IMR-90 (cell line): Measurements from ENCODE around the gene TNNI2.

Experiments
- BHLHE40 ChIP-seq: fragments of 150-350 bp; IDR thresholded peaks from 2 replicates; pipeline ENCODE4 v1.6.1; 2016; ENCODE audit warnings: mild to moderate bottlenecking, low read depth, low read length
- CEBPB ChIP-seq: IDR thresholded peaks from 2 replicates; pipeline ENCODE4 v1.6.1; 2012; ENCODE audit warnings: low read depth, low read length, improper control_type of control experiment
- ELK1 ChIP-seq: fragments of 150-350 bp; IDR thresholded peaks from 2 replicates; pipeline ENCODE4 v1.6.1; 2016; ENCODE audit warnings: low read depth, mild to moderate bottlenecking, low read length, moderate library complexity, borderline replicate concordance
- FOS ChIP-seq: fragments of 150-350 bp; IDR thresholded peaks from 2 replicates; pipeline ENCODE4 v1.6.1; 2016; ENCODE audit warnings: low read depth, low read length
- MAFK ChIP-seq: IDR thresholded peaks from 2 replicates; pipeline ENCODE4 v1.6.1; 2012; ENCODE audit warnings: low read depth, low read length, improper control_type of control experiment
- MXI1 ChIP-seq: IDR thresholded peaks from 2 replicates; pipeline ENCODE4 v1.6.1; 2012; ENCODE audit warnings: low read depth, mild to moderate bottlenecking, low read length, moderate library complexity, borderline replicate concordance
- POLR2A ChIP-seq: IDR thresholded peaks from 2 replicates; pipeline ENCODE4 v1.6.1; 2012; ENCODE audit warnings: mild to moderate bottlenecking, low read depth, low read length
- RAD21 ChIP-seq: IDR thresholded peaks from 2 replicates; pipeline ENCODE4 v1.6.1; 2012; ENCODE audit warnings: low read length, improper control_type of control experiment
- RCOR1 ChIP-seq: IDR thresholded peaks from 2 replicates; pipeline ENCODE4 v1.6.1; 2012; ENCODE audit warnings: mild to moderate bottlenecking, low read length, improper control_type of control experiment; ENCODE audit not compliant: insufficient replicate concordance
- RFX5 ChIP-seq: IDR thresholded peaks from 2 replicates; pipeline ENCODE4 v1.8.0; 2012; ENCODE audit warnings: low read depth, mild to moderate bottlenecking, low read length, moderate library complexity
- SMC3 ChIP-seq: fragments of 150-350 bp; IDR thresholded peaks from 2 replicates; pipeline ENCODE4 v1.6.1; 2016; ENCODE audit warnings: low read depth, mild to moderate bottlenecking, antibody characterized with exemption, low read length, moderate library complexity
- TF ChIP-seq, protein P1 (sequence below): conservative IDR thresholded peaks from 2 replicates; pipeline ENCODE4 v1.5.1; 2012; ENCODE audit warnings: mild to moderate bottlenecking, low read depth, low read length, improper control_type of control experiment

- no peak for TF ChIP-seq RFX5
- TF ChIP-seq, protein P1, sequence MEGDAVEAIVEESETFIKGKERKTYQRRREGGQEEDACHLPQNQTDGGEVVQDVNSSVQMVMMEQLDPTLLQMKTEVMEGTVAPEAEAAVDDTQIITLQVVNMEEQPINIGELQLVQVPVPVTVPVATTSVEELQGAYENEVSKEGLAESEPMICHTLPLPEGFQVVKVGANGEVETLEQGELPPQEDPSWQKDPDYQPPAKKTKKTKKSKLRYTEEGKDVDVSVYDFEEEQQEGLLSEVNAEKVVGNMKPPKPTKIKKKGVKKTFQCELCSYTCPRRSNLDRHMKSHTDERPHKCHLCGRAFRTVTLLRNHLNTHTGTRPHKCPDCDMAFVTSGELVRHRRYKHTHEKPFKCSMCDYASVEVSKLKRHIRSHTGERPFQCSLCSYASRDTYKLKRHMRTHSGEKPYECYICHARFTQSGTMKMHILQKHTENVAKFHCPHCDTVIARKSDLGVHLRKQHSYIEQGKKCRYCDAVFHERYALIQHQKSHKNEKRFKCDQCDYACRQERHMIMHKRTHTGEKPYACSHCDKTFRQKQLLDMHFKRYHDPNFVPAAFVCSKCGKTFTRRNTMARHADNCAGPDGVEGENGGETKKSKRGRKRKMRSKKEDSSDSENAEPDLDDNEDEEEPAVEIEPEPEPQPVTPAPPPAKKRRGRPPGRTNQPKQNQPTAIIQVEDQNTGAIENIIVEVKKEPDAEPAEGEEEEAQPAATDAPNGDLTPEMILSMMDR, result no peak
- no peak for TF ChIP-seq RAD21
- no peak for TF ChIP-seq BHLHE40
- no peak for TF ChIP-seq POLR2A
- no peak for TF ChIP-seq SMC3
- TF ChIP-seq MAFK, result no peak
- TF ChIP-seq MXI1, result no peak
- no peak for TF ChIP-seq CEBPB
- TF ChIP-seq ELK1, result no peak
- TF ChIP-seq RCOR1, result no peak
- no peak for TF ChIP-seq FOS
These were observed 9.3 kb downstream of the TNNI2 start for GRCh38 chr11:1847926-1848639.
